NCI-H524 (cell line): ENCODE results near the gene ZNF212.

Source experiments
- DNase-seq, 2 experiments: peaks; one replicate each; lab custom pipeline; 2025; lab: John Stamatoyannopoulos, UW

ZNF212 gene

GRCh38 chr7:149239345-149240143 lies at the start of gene ZNF212:
ZNF212 (plus strand) TSS chr7:149239651; CDS start chr7:149239779, 128 bp downstream.
- DNase-seq: peak; percentile 83 to 86

GRCh38 chr7:149191851-149192250 lies 47.6 kb upstream of the ZNF212 start:
- no peak for DNase-seq

DNA sequence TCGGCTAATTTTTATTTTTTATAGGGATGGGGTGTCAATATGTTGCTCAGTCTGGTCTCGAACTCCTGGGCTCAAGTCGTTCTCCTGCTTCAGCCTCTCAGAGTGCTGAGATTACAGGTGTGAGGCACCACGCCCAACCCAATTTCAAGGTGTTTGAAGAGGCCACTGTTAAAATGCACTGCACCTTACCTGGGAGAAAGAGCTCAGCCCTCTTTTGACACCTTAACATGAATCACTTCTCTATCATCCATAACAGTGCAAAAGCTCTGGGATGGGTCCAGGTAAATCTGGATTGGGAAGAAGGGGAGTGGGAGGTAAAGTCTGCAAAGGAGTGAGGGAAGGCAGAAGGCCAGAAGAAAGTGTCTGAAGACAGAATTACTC lies 44.7 kb upstream of the ZNF212 start:
- DNase-seq: no peak

DNA sequence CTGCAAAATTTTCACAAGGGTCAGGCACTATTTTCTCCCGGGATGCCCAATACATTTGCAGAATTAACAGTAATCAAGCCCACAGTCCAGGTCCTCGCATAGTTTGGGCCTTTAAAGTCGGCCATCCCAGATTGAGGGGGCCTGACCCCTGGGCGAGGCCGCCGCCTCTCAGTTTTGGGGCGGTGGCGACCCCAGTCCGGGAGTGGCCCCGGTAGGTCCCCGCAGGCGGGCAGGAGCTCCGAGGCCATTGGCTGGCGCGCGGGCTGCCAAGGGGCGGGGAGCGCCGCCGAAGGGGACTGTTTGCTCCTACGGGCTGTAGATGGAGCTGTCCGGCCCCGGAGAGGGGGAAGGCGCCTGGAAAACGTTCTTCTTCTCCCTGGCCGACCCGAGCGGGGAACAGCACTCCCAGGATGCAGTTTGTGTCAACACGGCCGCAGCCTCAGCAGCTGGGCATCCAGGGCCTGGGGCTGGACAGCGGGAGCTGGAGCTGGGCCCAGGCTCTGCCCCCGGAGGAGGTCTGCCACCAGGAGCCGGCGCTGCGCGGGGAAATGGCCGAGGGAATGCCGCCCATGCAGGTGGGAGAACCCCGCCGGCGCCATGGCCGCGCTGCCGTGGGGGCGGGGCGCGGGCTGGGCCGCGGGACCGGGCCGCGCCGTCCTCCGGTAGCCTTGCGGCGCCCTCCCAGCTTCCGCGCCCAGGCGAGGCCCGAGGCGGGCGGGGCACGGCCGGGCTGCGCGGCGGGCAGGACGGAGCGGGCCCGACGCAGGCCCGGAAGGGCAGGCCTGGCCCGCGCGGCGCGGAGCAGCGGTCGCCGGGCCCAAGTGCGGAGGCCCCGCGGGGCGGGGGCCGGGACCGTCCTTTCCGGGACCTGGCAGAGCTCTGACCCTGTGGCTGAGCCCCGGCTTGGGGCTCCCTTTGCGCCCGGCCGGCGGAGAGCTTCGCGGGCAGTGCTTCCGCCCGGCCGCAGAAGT lies 44.0 kb upstream of the ZNF212 start, which contains the start of gene ZNF282:
Gene ZNF282, plus strand, starts transcription at position 367 of the 971 bp plus-strand sequence. Its CDS starts 44 bp downstream, at position 411.
- peak; percentile 71 to 85 for DNase-seq

DNA sequence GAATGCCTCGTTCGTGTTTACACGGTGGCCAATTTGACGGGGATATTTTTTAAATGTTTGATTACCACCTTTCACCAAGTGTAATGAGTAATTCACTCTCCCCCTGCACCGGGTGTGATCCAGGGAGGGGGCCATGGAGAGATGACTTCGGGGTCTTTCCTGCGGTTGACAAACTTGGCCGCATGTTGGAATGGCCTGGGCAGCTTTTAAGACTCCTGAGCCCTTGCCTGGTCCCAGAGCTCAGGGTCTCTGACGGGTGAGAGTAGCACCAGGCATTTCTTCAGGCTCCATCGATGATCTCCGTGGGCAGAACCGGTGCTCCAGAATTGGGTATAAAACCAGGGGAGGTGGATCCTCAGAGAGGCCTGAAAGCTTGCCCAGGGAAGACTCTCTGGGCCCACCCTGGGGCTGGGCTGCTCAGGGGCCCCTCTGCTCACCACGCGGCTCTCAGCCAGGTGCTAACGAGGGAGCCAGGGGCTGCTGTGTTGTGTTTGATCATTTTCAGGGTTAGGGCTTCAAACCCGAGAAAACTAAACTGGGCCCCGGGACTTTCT lies 43.2 kb upstream of the ZNF212 start:
- DNase-seq: peak in 1 of 2 experiments; percentile 24

- no peak for DNase-seq
These were observed 42.7 kb upstream of the ZNF212 start for GRCh38 chr7:149196705-149197171.

DNA sequence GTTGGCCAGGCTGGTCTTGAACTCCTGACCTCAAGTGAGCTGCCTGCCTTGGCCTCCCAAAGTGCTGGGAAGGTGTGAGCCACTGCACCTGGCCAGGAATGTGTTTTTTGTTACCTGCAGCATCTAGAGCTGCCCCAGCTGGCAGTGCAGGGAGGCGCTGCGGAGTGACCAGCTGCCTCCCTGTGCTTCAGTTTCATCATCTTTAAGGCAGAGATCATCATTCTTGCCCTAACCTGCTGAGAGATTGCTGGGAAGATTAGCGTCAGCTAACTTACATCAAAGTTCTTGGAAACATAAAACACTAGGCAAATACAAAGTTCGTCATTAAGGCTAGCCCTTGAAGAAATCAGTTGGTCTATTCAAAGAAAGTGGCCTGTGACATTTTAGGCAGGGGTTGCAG lies 41.8 kb upstream of the ZNF212 start:
- no peak for DNase-seq

DNA sequence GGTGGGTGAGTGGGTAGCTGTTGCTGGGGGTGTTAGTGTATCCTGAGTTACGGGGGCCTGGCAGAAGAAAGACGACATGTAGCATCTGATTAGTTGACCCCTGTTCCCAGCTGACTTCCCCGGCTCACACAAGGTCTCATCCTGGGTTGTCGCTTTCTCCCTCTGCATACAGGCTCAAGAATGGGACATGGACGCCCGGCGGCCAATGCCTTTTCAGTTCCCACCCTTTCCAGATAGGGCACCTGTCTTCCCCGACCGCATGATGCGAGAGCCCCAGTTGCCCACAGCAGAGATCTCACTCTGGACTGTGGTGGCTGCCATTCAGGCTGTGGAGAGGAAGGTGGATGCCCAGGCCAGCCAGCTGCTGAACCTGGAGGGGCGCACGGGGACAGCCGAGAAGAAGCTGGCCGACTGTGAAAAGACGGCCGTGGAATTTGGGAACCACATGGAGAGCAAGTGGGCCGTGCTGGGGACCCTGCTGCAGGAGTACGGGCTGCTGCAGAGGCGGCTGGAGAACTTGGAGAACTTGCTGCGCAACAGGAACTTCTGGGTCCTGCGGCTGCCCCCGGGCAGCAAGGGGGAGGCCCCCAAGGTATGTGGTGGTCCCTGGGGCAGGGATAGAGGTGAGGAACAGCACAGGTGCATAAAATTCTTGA lies 41.2 kb upstream of the ZNF212 start:
- no peak for DNase-seq

DNA sequence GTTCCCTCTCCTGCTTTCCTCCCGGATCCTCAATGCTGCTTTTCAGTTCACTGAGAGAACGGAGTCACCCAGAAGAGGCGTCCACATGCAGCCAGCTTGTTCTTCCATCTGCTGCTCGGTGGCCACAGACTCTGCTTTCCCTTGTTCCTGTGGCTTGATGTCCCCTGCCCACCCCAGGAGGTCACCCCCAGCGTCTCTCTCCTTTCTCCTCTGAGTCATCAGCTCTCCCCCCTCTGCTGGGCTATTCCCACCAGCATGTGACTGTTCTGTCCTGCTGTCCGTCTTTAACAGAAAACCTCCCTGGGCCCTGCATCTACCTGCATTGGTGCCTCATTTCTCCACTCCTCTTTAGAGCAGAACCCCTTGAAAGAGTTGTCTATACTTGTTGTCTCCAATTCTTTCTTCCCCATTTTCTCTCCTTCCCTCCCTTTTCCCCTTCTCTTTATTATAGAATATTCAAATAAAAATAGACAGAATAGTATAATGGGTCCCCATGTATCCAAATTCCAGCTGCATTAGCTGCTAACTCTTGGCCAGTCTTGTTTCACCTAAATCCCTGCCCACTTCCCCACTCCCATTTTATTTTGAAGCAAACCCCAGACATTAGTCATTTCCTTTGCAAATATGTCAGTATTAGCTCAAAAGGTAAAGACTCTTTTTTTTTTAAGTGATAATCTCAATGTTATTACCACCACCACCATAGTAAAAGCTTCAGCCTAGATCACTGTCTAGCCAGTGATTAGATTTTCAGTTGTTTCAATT lies 40.0 kb upstream of the ZNF212 start:
- DNase-seq: no peak

GRCh38 chr7:149202831-149203231 lies 36.6 kb upstream of the ZNF212 start:
- DNase-seq: no peak

GRCh38 chr7:149205690-149206381 lies 33.6 kb upstream of the ZNF212 start:
- no peak for DNase-seq

- DNase-seq: no peak
These were observed 32.0 kb upstream of the ZNF212 start for GRCh38 chr7:149207324-149208035.

DNA sequence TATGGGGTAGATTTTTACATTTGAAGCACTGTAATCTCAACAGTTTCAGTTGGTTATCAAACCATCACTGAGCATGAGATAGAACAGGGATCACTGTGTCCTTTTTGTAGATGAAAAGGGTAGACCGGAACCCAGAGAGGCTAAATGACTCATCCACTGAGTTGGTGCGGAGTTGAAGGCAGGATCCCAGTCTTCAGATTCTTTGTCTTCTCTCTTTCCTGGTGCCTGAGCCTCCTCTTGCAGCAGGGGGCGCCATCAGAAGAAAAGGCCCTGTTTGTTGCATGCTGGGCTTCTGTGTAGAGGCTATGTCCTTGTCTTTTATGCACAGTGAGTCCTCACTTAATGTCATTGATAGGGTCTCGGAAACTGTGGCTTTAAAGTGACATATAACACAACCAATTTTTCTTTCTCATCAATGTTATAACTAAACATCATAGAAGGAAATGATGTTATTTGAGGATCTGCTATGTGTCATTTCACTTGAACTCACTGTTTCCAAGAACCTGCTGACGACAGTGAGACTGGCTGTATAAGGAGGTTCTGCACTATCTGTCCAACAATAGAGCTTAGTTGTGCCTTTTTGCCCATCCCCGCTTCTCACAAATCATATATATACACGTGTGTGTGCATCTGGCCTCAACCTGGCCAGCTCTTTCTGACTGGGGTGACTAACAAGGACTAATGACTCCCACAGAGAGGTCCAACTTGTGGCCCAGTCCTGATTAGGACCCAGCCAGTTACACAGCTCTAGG lies 29.8 kb upstream of the ZNF212 start:
- peak; percentile 6 to 43 for DNase-seq

DNA sequence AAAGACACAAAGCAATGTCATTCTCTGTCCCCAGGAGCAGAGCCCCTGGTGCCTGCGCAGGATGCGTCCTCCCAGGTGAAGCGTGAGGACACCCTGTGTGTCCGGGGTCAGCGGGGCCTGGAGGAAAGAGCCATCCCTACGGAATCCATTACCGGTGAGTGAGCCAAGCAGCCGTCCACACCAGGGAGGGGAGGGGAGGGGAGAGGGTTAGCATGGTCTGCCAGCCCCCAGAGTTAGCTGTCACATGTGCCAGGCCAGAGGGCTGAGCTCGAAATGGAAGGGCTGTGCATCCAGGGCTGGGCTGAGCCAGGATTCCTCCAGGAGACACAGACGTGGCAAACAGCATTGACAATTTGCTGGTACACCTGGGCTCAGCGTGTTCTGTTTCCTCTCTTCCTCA lies 28.9 kb upstream of the ZNF212 start:
- no peak for DNase-seq

DNA sequence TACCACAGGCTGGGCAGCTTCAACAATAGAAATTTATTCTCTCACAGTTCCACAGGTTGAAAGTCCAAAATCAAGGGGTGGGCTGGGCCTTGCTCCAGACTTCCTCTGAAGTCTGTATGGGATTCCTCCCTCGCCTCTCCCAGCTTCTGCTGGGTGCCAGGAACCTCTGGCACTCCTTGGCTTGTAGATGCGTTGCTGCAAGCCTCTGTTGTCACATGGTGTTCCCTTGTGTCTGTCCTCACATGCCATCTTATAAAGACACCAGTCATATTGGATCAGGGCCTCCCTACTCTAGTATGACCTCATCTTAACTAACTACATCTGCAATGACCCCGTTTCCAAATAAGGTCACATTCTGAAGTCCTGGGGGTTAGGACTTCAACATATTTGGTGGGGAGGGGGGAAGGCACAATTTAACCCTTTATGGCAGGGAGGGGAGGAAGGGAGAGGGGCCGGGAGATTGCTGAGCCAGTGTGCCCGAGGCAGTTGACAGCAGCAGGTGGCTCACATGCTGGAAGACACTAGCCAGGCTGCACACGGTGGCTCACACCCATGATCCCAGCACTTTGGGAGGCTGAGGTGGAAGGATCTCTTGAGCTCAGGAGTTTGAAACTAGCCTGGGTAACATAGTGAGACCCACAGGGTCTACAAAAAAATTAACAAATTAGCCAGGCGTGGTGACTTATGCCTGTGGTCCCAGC lies 25.3 kb upstream of the ZNF212 start:
- no peak for DNase-seq

DNA sequence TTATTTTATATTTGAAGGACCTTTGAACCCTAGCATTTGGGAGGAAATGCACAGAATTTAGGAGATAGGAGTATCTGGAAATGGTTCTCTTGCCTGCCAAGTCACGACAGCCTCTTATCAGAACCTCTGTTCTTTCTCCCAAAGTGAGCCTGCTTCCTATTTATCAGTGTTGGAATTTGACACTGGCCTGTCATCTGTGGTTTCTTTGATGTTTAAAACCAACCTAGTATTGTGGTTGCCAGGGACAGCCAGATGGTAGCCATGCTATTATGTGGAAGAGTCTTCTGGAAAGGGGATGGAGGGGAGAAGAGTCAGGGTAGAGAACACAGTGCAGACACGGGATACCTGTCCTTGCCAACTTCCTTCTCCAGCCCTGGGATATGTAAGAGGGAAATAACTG lies 23.0 kb upstream of the ZNF212 start:
- DNase-seq: no peak

GRCh38 chr7:149217570-149217969 lies 21.9 kb upstream of the ZNF212 start:
- no peak for DNase-seq
